ENCODE data around the gene TOMM20L. TPM values are rescaled to one million over a fixed set of nuclear protein-coding genes. Genes with fewer than 3 reads are reported as not detected.

TOMM20L gene
- total and polyA plus RNA-seq, 2 of the 8 experiments (the other 6 are each of a cell fraction or from before 2014, with no cell fraction given), result not detected

DNA sequence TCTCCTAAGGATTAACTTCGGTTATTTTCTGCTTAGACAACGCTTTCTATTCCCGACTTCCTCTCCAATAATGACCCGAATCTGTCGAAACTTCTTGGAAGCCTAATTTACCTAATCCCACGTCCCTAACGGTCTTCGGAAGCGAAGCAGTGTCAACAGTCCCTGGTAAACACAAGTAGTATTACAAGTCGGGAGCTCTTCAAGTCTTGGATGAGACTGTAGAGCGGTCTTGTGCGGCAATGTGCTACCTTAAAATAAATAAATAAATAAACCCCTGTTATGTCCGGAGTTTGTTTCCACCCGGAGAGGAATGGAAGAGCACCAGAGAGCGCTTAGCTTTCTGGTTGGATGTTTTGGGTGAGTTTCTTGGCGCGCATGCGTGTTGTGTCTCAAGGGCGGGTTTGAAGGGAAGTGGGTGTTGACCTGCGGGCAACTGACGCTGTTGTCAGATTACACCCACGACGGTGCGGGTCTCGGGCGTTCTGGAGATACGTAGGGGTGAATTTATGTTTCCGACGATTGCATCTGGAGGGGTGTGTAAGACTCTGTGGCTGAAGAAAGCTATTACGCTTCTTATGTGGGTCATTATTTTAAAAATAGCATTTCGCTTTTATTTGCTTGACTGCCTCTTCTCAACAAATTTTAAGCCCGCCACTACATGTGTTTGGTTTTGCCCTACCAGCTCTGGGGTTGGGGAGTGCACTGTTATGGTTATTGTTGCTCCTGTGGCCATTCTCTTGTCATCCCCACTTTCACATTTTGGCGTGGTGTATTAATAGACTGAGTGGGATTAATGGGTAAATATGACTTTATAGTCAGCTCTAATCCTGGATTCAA, 31.8 kb downstream of the TOMM20L start, which contains the start of the genes KIAA0586 and TIMM9:
TSS of gene KIAA0586 (plus strand) at position 439 of the 837 bp plus-strand sequence. CDS start 546 bp downstream, outside the sequence.
TSS of gene TIMM9 (minus strand) at position 251 of the 837 bp plus-strand sequence. CDS start 15,586 bp downstream, outside the sequence.
- H4K91ac ChIP-seq (replicated peaks; ENCODE audit: insufficient read length, low read length), result peak within 1 kb of the TSS; percentile 84
- no peak within 1 kb of the TSS for H2BK20ac ChIP-seq (ENCODE audit: low read length)
- H3K4me1 ChIP-seq (replicated peaks in 1 of 4; ENCODE audit: control insufficient read depth in 3 of 4, insufficient read depth in 4 of 4, low read length in 3 of 4), result no peaks in the 10 kb centered on the region
- 2% methylated on average over 33 of the region's 33 CpGs; no CpG with 5 or more reads in 1 of the 2 experiments for WGBS, 2 experiments (ENCODE audit: extremely low coverage in 1 of 2, insufficient coverage in 1 of 2, insufficient read length in 1 of 2, insufficient replicate concordance in 2 of 2, low coverage in 1 of 2, low lambda C conversion rate in 2 of 2, missing lambda C conversion rate in 1 of 2)
- no peak within 1 kb of the TSS for H3K14ac ChIP-seq (ENCODE audit: insufficient read length)
- H3K9me3 ChIP-seq (ENCODE audit: insufficient read depth in 2 of 2, low read depth in 1 of 2, low read length in 1 of 2), result no peaks in the 10 kb centered on the region
- H3K9ac ChIP-seq (replicated peaks in 1 of 4; ENCODE audit: extremely low read depth in 1 of 4, low read depth in 3 of 4, low read length in 3 of 4), result peak within 1 kb of the TSS; percentile 46 to 76 (median 70)
- POLR2A ChIA-PET (ENCODE audit: partially characterized antibody), result interaction anchor here (0.6 to 3.2 kb wide), 11 partner anchors 15 to 209 kb away, joined by 3 to 23 read pairs (median 4); partner anchors contain the start of genes ARID4A, PSMA3 and TOMM20L
- peak within 1 kb of the TSS; percentile 92; the same call in 1 of the 2 replicates for H4K8ac ChIP-seq (ENCODE audit: extremely low read depth, insufficient read depth, low read length)
- H2BK15ac ChIP-seq (ENCODE audit: low read length), result no peak within 1 kb of the TSS
- H3K23ac ChIP-seq (ENCODE audit: insufficient read length), result no peak within 1 kb of the TSS
- no peak within 1 kb of the TSS for H2BK12ac ChIP-seq (ENCODE audit: low read depth, low read length)
- peak within 1 kb of the TSS; percentile 54 to 85 (median 82) for H3K4me3 ChIP-seq (ENCODE audit: extremely low read depth in 1 of 4, insufficient read depth in 2 of 4, low read depth in 3 of 4, low read length in 4 of 4)
- FAIRE-seq (peak; percentile 81), DNase-seq (ENCODE audit: low read depth in 1 of 2, low spot score in 2 of 2) (peak; percentile 84 to 90)
- H3K36me3 ChIP-seq (ENCODE audit: control insufficient read depth in 2 of 4, insufficient read depth in 4 of 4, low read length in 3 of 4), result peaks cover 0 to 27% (median 2%) of the 10 kb centered on the region in 4 experiments; a peak in 5 of 8 replicates
- H3K4ac ChIP-seq (replicated peaks; ENCODE audit: insufficient read length, low read depth, low read length), result no peak within 1 kb of the TSS
- no peak within 1 kb of the TSS for H2BK120ac ChIP-seq (replicated peaks; ENCODE audit: low read depth, low read length)
- H3K23me2 ChIP-seq (ENCODE audit: low read depth, low read length), result no peaks in the 10 kb centered on the region; the same call in 1 of the 2 replicates
- no peak within 1 kb of the TSS for H2AK5ac ChIP-seq (ENCODE audit: low read depth, low read length)
- H3K79me2 ChIP-seq (ENCODE audit: control insufficient read depth in 1 of 2, insufficient read depth in 2 of 2, low read length in 2 of 2), result peaks cover 0 to 44% of the 10 kb centered on the region in 2 experiments; a peak in 2 of 4 replicates
- no peaks in the 10 kb centered on the region for H4K20me1 ChIP-seq (replicated peaks in 1 of 2; ENCODE audit: control insufficient read depth in 1 of 2, insufficient read depth in 2 of 2, low read length in 2 of 2)
- H3K27me3 ChIP-seq (replicated peaks in 1 of 4; ENCODE audit: control insufficient read depth in 3 of 4, extremely low read depth in 1 of 4, insufficient read depth in 3 of 4, low read length in 3 of 4), result no peaks in the 10 kb centered on the region
- peak within 1 kb of the TSS; percentile 100 for H2AFZ ChIP-seq (ENCODE audit: low read length)
- H3K79me1 ChIP-seq (ENCODE audit: low read depth, low read length), result no peaks in the 10 kb centered on the region; the same call in 1 of the 2 replicates
- peak within 1 kb of the TSS; percentile 9; the same call in 1 of the 2 replicates for H2BK5ac ChIP-seq (ENCODE audit: low read depth, low read length)
- peak within 1 kb of the TSS; percentile 64; the same call in 1 of the 2 replicates for H3K18ac ChIP-seq (ENCODE audit: extremely low read depth, low read length)
- H3K27ac ChIP-seq (ENCODE audit: low read depth, low read length), result peak within 1 kb of the TSS; percentile 91
- CTCF ChIA-PET (ENCODE audit: partially characterized antibody), result interaction anchor here (1.4 to 1.5 kb wide), 2 partner anchors 27 to 31 kb away, joined by 3 to 5 read pairs; no protein-coding TSS in a partner anchor
- peak within 1 kb of the TSS; percentile 84 for H4K5ac ChIP-seq (ENCODE audit: insufficient read length, low read depth, low read length)
- H3K56ac ChIP-seq (replicated peaks; ENCODE audit: insufficient read length, low read depth, low read length), result peak within 1 kb of the TSS; percentile 77
- peak within 1 kb of the TSS; percentile 75 to 84 for H3K4me2 ChIP-seq (ENCODE audit: insufficient read depth in 1 of 2, low read depth in 2 of 2, low read length in 2 of 2)
- TF ChIP-seq SAP30 (IDR thresholded peaks at IDR 0.05; ENCODE audit: insufficient read depth, insufficient replicate concordance, low read length) (peak; percentile 94), HDAC2 (IDR thresholded peaks at IDR 0.05; ENCODE audit: borderline replicate concordance in 1 of 2, low read depth in 2 of 2, low read length in 2 of 2) (peak in 1 of 2 experiments; percentile 99; a peak in 3 of 4 replicates), EGR1 (IDR thresholded peaks at IDR 0.05; ENCODE audit: borderline replicate concordance, low read depth, low read length) (peak; percentile 57; the same call in 1 of the 2 replicates), TAF1 (IDR thresholded peaks at IDR 0.05; ENCODE audit: low read depth, low read length) (peak; percentile 64), POLR2AphosphoS5 (IDR thresholded peaks at IDR 0.05; ENCODE audit: low read depth, low read length) (peak; percentile 61; the same call in 1 of the 2 replicates), NRF1 (IDR thresholded peaks at IDR 0.05; ENCODE audit: low read depth, low read length) (peak; percentile 80), YY1 (IDR thresholded peaks at IDR 0.05; ENCODE audit: low read depth, low read length) (0 out of 2 replicates have a peak, but pooled peaks have one; percentile 39)
- TF ChIP-seq, protein P1, sequence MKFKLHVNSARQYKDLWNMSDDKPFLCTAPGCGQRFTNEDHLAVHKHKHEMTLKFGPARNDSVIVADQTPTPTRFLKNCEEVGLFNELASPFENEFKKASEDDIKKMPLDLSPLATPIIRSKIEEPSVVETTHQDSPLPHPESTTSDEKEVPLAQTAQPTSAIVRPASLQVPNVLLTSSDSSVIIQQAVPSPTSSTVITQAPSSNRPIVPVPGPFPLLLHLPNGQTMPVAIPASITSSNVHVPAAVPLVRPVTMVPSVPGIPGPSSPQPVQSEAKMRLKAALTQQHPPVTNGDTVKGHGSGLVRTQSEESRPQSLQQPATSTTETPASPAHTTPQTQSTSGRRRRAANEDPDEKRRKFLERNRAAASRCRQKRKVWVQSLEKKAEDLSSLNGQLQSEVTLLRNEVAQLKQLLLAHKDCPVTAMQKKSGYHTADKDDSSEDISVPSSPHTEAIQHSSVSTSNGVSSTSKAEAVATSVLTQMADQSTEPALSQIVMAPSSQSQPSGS (IDR thresholded peaks at IDR 0.05; ENCODE audit: low read length), result 0 out of 2 replicates have a peak, but pooled peaks have one; percentile 36
